H1 (cell line): ENCODE results near the gene JPH3.

ENCODE experiments used
- CTCF ChIP-seq, 3 experiments: IDR thresholded peaks; 1 replicate in 2 of 3; 2 replicates in 1 of 3; pipeline versions ENCODE4 v1.5.1 to v1.6.1; 2011; ENCODE audit warnings: low read length in 3 of 3, mild to moderate bottlenecking in 3 of 3, inconsistent platforms in 2 of 3, low read depth in 1 of 3, moderate library complexity in 1 of 3; ENCODE audit not compliant: insufficient read depth in 1 of 3; ENCODE audit errors: control extremely low read depth in 1 of 3
- KDM1A ChIP-seq: fragments of 200-600, 300-600 bp; sonication (generic); IDR thresholded peaks from 2 replicates; pipeline ENCODE4 v1.7.1; 2016; ENCODE audit warnings: mild to moderate bottlenecking, low read length, borderline replicate concordance
- MAX ChIP-seq: IDR thresholded peaks from 2 replicates; pipeline ENCODE4 v1.6.1; 2012; ENCODE audit warnings: inconsistent platforms
- POLR2A ChIP-seq, 2 experiments: IDR thresholded peaks; 1 replicate in 1 of 2; 2 replicates in 1 of 2; pipeline ENCODE4 v1.6.1; 2011; ENCODE audit warnings: low read depth in 2 of 2, low read length in 2 of 2, mild to moderate bottlenecking in 2 of 2; ENCODE audit errors: control extremely low read depth in 1 of 2
- POLR2AphosphoS5 ChIP-seq: IDR thresholded peaks from 2 replicates; pipeline ENCODE4 v1.6.1; 2011; ENCODE audit warnings: low read depth, low read length
- SP1 ChIP-seq: IDR thresholded peaks from 2 replicates; pipeline ENCODE4 v1.6.1; 2011; ENCODE audit warnings: low read depth, low read length
- SP2 ChIP-seq: IDR thresholded peaks from 2 replicates; pipeline ENCODE4 v1.6.1; 2012; ENCODE audit warnings: mild to moderate bottlenecking, low read length, inconsistent platforms

- TF ChIP-seq POLR2A (IDR thresholded peaks at IDR 0.05; ENCODE audit: control extremely low read depth in 1 of 2, low read depth in 2 of 2, low read length in 2 of 2) (no peak), SP1 (no peak), MAX (no peak), CTCF (IDR thresholded peaks at IDR 0.05; ENCODE audit: control extremely low read depth in 1 of 3, insufficient read depth in 1 of 3, low read depth in 1 of 3, low read length in 3 of 3) (no peak), SP2 (no peak), POLR2AphosphoS5 (no peak), KDM1A (no peak)
Measured at GRCh38 chr16:87736008-87736382, 133.7 kb downstream of the JPH3 start.
